DND-41 (cell line): ENCODE measurements around the gene ZKSCAN8.

Experiments used
- ATAC-seq: fragments of 200-7000 bp; cut with Tn5 transposase; 3 replicates; pipeline ENCODE4 v1.9.1; 2021; ENCODE audit warnings: low read depth; ENCODE audit not compliant: insufficient read depth
- DNase-seq: peaks from one replicate; pipeline ENCODE4 v3.0.0-alpha.2; 2020
- H2AFZ ChIP-seq: 2 replicates; pipeline ENCODE4 v1.6.0; 2012; ENCODE audit warnings: low read depth, low read length
- H3K27ac ChIP-seq: 2 replicates; pipeline ENCODE4 v1.5.1; 2012; ENCODE audit warnings: low read length, inconsistent platforms
- H3K27me3 ChIP-seq: fragments of 200-600 bp; sonication (generic); 2 replicates; pipeline ENCODE4 v1.6.0; 2012; ENCODE audit warnings: low read length, mild to moderate bottlenecking, inconsistent platforms; ENCODE audit not compliant: insufficient read depth, poor library complexity
- H3K36me3 ChIP-seq: 2 replicates; pipeline ENCODE4 v1.5.1; 2012; ENCODE audit warnings: low read length, inconsistent platforms; ENCODE audit not compliant: insufficient read depth
- H3K4me1 ChIP-seq: 2 replicates; pipeline ENCODE4 v1.5.1; 2012; ENCODE audit warnings: mild to moderate bottlenecking, low read length; ENCODE audit not compliant: insufficient read depth
- H3K4me2 ChIP-seq: 2 replicates; pipeline ENCODE4 v1.6.0; 2012; ENCODE audit warnings: mild to moderate bottlenecking, moderate library complexity, low read length, inconsistent platforms; ENCODE audit not compliant: insufficient read depth
- H3K4me3 ChIP-seq, 2 experiments: fragments of 200-600 bp in 1 of 2; shearing (Covaris generic) in 1 of 2; 2 replicates each; pipeline ENCODE4 v1.5.1; 2012 to 2016; ENCODE audit warnings: inconsistent platforms in 2 of 2, low read length in 2 of 2, mild to moderate bottlenecking in 2 of 2, low read depth in 1 of 2, moderate library complexity in 1 of 2
- H3K79me2 ChIP-seq: 2 replicates; pipeline ENCODE4 v1.6.0; 2012; ENCODE audit warnings: low read length, inconsistent platforms; ENCODE audit not compliant: insufficient read depth
- H3K9ac ChIP-seq: 2 replicates; pipeline ENCODE4 v1.6.0; 2012; ENCODE audit warnings: low read depth, mild to moderate bottlenecking, inconsistent platforms, low read length, moderate library complexity
- H3K9me3 ChIP-seq: 2 replicates; pipeline ENCODE4 v1.5.1; 2012; ENCODE audit warnings: low read length, moderate library complexity, mild to moderate bottlenecking, inconsistent platforms; ENCODE audit not compliant: insufficient read depth, severe bottlenecking
- H4K20me1 ChIP-seq: 2 replicates; pipeline ENCODE4 v1.6.0; 2012; ENCODE audit warnings: low read length; ENCODE audit not compliant: insufficient read depth
- EZH2 ChIP-seq: IDR thresholded peaks from 3 replicates; pipeline ENCODE4 v1.6.1; 2012; ENCODE audit warnings: borderline replicate concordance, low read depth, mild to moderate bottlenecking, moderate library complexity, low read length, inconsistent platforms; ENCODE audit not compliant: severe bottlenecking
- TF ChIP-seq, protein P1 (sequence below): IDR thresholded peaks from 2 replicates; pipeline ENCODE4 v1.5.1; 2012; ENCODE audit warnings: borderline replicate concordance, low read length, moderate library complexity, mild to moderate bottlenecking; ENCODE audit not compliant: poor library complexity, severe bottlenecking; ENCODE audit errors: extremely low read depth

The ZKSCAN8 gene

DNA sequence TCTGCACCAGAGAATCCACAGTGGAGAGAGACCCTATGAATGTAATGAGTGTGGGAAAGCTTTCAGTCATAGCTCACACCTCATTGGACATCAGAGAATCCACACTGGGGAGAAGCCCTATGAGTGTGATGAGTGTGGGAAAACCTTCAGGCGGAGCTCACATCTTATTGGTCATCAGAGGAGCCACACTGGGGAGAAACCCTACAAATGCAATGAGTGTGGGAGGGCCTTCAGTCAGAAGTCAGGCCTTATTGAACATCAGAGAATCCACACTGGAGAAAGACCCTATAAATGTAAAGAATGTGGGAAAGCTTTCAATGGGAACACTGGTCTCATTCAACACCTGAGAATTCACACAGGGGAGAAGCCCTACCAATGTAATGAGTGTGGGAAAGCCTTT lies 11.9 kb downstream of the ZKSCAN8 start:
- TF ChIP-seq, protein P1, sequence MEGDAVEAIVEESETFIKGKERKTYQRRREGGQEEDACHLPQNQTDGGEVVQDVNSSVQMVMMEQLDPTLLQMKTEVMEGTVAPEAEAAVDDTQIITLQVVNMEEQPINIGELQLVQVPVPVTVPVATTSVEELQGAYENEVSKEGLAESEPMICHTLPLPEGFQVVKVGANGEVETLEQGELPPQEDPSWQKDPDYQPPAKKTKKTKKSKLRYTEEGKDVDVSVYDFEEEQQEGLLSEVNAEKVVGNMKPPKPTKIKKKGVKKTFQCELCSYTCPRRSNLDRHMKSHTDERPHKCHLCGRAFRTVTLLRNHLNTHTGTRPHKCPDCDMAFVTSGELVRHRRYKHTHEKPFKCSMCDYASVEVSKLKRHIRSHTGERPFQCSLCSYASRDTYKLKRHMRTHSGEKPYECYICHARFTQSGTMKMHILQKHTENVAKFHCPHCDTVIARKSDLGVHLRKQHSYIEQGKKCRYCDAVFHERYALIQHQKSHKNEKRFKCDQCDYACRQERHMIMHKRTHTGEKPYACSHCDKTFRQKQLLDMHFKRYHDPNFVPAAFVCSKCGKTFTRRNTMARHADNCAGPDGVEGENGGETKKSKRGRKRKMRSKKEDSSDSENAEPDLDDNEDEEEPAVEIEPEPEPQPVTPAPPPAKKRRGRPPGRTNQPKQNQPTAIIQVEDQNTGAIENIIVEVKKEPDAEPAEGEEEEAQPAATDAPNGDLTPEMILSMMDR: no peak
- TF ChIP-seq EZH2: no peak
- no peaks in the 10 kb centered on the region for H3K9me3 ChIP-seq
- no peaks in the 10 kb centered on the region for H4K20me1 ChIP-seq

GRCh38 chr6:28154357-28154756 lies 12.7 kb downstream of the ZKSCAN8 start:
- Histone ChIP-seq H3K9me3 (no peaks in the 10 kb centered on the region), H3K4me2 (no peak overlapping the region), H3K4me3 (no peak overlapping the region), H3K4me1 (no peaks in the 10 kb centered on the region), H3K9ac (no peak overlapping the region), H3K27ac (no peak overlapping the region), H3K79me2 (no peaks in the 10 kb centered on the region), H3K27me3 (no peaks in the 10 kb centered on the region), H4K20me1 (no peaks in the 10 kb centered on the region), H3K36me3 (peaks cover 67% of the 10 kb centered on the region), H2AFZ (no peak overlapping the region)
- DNase-seq: no peak
- TF ChIP-seq EZH2: no peak
- TF ChIP-seq, protein P1: no peak
- ATAC-seq: no peak

More for the DNA sequence above, 11.9 kb downstream of the ZKSCAN8 start:
- Histone ChIP-seq H3K4me3 (no peak overlapping the region), H2AFZ (no peak overlapping the region), H3K4me1 (no peaks in the 10 kb centered on the region), H3K27me3 (no peaks in the 10 kb centered on the region), H3K36me3 (peaks cover 76% of the 10 kb centered on the region), H3K27ac (no peak overlapping the region), H3K9ac (no peak overlapping the region), H3K4me2 (no peak overlapping the region), H3K79me2 (no peaks in the 10 kb centered on the region)
- ATAC-seq: no peak
- DNase-seq: no peak

GRCh38 chr6:28158318-28158717 lies 16.6 kb downstream of the ZKSCAN8 start:
- H3K36me3 ChIP-seq: peaks cover 29% of the 10 kb centered on the region
- H3K27me3 ChIP-seq: no peaks in the 10 kb centered on the region
- H2AFZ ChIP-seq: no peak overlapping the region
- H3K27ac ChIP-seq: no peak overlapping the region
- TF ChIP-seq, protein P1: no peak
- no peak for TF ChIP-seq EZH2
- no peaks in the 10 kb centered on the region for H3K9me3 ChIP-seq
- H3K4me3 ChIP-seq: no peak overlapping the region
- no peak for ATAC-seq
- H3K4me2 ChIP-seq: no peak overlapping the region
- H3K79me2 ChIP-seq: no peaks in the 10 kb centered on the region
- no peak overlapping the region for H3K9ac ChIP-seq
- H3K4me1 ChIP-seq: peaks cover 19% of the 10 kb centered on the region
- DNase-seq: no peak
- H4K20me1 ChIP-seq: no peaks in the 10 kb centered on the region
